ENCODE data around the gene GRK2.
"Not testable (repeated sequence)": the region's sequence is repeated elsewhere in the genome, so short reads cannot be mapped to it uniquely, and the experiment has no call there.

GRK2 gene

DNA sequence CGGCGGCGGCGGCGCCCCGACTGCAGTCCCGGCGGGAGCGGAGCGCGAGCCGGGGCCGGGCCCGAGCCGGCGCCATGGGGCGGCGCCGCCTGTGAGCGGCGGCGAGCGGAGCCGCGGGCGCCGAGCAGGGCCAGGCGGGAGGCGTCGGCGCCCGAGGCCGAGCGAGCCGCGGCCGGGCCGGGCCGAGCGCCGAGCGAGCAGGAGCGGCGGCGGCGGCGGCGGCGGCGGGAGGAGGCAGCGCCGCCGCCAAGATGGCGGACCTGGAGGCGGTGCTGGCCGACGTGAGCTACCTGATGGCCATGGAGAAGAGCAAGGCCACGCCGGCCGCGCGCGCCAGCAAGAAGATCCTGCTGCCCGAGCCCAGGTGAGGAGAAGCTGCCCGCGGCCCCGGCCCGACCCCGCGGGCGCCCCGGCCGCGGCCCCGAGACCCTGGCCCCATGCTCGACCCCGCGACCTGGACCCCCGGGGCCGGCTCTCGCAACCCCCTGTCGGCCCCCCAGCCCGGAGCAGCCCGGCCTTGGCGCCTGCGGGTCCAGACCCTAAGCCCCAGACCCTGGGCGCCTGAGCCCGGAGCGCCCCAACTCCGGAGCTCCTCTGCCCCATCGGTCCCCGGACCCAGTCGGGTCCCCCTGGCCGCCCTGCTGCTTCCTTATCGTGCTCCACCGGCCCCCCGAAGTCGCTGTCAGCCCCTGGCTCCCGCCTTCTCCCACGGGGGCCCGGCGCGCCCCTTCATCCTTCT is at the start of gene GRK2:
TSS of gene GRK2 (plus strand) at position 25 of the 739 bp plus-strand sequence. CDS start at position 252, 227 bp downstream.
- peak; percentile 86 for DNase-seq (ENCODE audit: low spot score)

DNA sequence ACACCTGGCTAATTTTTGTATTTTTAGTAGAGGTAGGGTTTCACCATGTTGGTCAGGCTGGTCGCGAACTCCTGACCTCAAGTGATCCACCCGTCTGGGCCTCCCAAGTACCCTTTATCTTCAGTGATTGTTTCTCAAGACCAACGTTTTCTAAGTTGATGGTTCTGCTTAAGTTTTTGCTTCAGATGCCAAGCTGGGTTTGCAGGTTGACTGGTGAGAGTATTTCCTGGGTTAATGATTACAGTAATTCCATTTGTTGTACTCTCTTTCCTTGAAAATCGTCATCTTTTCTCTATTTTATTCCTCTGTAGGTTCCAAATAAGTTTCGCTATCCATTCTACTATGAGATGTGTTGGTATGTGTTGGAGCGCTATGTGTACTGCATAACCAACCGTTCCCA is 38.5 kb upstream of the GRK2 start:
- no peak for DNase-seq (ENCODE audit: low spot score)

DNA sequence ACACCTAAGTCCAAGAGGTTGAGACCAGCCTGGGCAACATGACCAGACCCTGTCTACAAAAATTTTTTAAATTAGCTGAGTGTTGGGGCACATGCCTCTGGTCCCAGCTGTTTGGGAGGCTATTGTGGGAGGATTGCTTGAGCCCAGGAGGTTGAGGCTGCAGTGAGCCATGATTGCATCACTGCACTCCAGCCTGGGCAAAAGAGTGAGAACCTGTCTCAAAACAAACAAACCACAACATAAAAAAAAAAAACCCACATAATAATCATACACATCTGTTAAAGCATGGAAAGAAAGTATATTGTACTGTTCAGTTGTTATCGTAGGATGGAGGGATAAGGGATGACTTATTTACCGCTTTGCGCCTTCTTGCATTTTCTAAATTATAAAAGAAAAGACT is 35.9 kb upstream of the GRK2 start:
- DNase-seq (ENCODE audit: low spot score): no peak

DNA sequence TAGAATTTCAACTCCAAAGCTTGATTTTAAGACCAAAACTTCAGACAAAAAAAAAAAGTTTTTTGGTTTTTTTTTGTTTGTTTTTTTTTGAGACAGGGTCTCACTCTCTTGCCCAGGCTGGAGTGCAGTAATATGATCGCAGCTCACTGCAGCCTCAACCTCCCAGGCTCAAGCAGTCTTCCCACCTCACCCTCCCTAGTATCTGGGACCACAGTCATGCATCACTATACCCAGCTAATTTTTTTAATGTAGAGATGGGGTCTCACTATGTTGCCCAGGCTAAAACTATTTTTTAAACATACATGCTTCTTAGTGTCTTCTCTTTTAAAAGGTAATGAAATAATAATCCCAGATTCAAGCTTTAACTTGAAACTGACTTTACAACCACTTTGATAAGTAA is 35.4 kb upstream of the GRK2 start:
- no peak for DNase-seq (ENCODE audit: low spot score)

DNA sequence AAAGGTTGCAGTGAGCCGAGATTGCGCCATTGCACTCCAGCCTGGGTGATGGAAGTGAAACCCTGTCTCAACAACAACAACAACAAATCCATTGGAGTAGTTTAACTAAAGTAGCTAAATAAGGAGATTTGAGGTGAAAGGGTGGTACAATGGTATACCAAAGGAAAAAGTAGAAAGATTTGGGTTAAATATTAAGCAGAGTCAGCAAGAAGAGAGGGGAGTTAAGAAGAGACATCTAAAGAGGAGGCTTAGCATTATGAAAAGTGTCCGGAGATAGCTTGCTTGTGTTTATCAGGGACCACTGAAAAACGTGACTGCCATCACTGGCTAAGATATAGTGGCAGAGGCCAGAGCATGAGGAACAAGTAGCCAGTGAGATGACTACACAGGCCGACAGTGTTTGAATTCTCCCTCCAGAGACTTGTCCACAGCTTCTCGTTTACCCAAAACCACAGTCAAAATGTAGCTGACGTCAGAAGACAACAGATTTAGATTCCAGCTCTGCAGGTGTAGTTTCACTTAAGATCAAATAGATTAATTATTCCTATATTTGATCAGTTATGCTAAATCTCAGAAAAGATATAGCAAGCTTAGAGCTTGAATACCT is 32.6 kb upstream of the GRK2 start:
- no peak for DNase-seq (ENCODE audit: low spot score)

DNA sequence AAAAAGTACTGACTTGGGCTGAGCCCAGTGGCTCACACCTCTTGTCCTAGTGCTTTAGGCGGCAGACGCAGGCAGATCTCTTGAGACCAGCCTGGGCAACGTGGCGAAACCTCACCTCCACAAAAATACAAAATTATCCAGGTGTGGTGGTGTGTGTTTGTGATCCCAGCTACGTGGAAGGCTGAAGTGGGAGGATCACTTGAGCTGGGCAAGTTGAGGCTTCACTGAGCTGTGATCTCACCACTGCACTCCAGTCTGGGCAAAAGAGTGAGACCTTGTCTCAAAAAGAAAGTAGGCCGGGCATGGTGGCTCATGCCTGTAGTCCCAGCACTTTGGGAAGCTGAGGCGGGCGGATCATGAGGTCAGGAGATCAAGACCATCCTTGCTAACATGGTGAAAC is 31.7 kb upstream of the GRK2 start:
- DNase-seq (ENCODE audit: low spot score): not testable (repeated sequence)

DNA sequence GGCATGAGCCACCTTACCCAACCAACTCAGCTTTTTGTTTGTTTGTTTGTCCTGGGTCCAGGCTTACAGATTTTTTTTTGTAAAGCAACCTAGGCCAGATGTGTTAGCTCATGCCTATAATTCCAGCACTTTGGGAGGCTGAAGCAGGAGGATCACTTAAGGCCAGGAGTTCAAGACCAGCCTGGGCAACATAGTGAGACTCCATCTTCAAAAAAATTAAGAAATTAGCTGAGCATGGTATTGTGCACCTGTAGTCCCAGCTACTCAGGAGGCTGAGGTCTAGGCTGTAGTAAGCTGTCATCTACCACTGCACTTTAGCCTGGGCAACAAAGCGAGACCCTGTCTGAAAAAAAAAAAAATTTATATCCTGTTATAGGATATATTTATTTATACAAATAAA is 28.7 kb upstream of the GRK2 start:
- DNase-seq (ENCODE audit: low spot score): no peak

DNA sequence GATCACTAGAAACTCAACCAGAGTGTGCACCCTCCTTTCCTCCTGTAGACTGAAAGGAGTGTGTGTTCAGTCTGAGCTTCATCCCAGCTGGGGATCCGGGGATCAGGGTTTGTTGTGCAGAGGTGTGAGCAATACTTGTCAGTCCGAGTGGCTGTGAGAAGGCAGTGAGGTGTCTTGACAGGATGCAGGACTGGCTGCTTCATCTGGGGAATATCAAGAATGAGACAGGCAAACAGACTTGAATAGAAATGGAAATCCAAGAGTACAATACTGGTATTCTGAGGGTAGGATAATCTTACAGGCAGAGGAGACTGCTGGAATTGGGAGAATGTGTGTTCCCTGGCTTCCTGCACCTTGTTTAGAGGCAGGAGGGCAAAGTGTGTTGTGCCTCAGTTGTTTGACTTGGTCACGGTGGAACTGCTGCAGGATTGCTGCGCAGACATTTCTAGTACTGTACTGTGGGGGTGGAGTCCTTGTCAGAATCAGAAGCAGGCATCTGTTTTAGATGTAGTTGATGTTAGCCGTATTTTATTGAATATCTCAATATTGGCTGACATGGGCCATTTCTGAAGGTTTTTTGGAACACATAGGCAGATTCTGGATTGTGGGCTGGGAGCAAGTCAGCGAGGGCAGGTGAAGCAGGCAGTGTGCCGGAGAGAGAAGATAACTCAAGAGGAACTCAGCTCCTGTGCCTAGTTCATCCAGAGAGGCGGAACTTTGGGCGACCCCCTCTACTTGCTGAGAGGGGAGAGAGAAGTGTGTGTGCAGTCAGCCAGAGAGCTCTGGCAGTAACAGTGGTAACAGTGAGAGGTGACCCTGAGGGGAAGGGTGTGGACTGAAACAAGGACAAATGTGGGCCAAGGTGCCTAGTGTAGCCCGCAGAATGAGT is 27.1 kb upstream of the GRK2 start:
- no peak for DNase-seq (ENCODE audit: low spot score)

DNA sequence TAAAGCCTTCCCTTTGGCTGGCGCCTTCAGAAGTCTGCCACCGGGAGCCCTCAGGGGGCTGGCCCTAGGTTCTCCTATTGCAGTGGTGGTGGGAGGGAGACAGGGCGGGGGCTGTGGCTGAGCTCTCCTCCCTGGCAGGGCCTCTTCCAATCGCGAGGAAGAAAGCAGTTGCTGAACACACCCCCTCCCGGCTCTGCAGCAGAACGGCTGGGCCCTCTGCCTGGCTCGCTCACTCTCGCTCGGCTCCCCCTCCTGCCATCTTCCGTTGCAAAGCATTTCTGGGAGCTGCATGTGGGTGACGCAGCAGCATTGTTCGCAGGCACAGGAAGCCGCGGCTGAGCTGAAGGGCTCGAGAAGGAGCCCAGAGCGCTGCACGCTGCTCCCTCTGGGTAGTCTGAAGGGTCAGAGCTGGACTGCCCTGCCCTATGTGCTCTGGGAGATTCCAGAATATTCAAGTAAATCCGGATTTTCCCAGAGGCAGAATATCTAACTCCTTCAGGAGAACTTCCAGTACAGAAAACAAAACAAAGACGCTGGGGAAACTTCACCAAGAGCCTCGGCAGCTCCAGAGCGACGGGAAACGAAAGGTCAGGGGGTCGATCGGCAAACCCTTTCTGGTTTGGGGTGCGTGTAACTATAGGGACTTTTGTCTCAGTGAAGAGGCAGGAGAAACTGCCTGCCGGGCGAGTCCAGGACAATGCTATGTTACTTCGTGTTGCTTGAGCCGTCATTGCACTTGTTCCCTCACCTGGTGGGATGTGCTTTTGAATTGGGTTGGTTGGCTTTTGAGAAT is 26.3 kb upstream of the GRK2 start:
- peak; percentile 95 for DNase-seq (ENCODE audit: low spot score)

DNA sequence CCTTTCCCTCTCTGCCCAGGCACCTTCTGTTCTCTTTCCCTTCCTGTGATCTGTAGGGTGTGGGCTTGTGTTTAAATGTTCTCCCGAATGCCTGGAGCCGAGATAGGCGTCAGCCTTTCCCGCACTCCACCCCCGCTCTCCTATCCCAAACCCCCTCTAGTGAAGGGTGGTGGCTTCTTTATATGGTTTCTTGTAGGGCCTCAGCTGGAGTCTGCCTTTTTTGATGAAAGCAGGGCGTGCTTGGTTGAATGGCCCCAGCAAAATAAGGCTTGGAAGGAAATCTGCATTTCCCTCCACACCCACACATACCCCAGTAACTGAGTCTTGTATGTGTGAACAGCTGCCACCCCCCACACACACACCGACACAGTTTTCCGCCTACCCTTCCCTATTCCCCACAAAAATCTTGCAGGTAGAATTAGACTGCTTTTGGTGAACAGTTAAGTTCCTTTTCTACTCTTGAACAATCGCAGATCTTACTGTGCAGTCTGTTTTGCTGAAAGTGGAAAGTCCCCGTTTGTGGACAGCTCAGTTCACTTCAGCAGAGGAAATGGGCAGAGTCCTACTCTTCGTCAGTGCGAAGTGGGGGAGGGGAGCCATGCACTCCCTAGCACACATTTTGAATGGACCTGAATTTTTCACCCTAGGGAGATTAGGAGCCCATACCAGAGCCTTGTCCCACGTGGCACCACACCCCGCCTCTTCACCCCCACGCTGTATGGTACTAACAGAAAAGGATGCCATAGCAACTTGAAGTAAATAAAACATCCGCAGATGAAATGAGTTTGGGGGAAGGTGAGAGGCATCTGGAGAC is 25.5 kb upstream of the GRK2 start:
- DNase-seq (ENCODE audit: low spot score): peak; percentile 74

DNA sequence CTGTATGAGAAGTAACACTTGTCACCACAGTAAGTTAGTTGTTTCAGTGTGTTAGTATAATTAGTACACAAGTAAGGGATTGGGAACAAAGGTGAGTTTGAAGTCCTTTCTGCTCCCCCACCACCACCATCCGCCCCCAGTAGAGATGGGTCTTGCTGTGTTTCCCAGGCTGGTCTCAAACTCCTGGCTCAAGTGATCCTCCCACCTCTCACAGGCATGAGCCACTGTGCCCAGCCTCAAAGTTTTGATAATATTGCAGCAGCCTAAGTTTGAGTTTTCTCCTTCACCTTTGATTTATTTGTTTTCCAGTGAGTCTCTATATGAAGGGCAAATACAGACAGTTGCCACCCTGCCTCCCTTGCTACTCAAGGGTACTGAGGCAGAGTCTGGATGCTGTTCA is 23.7 kb upstream of the GRK2 start:
- DNase-seq (ENCODE audit: low spot score): no peak

DNA sequence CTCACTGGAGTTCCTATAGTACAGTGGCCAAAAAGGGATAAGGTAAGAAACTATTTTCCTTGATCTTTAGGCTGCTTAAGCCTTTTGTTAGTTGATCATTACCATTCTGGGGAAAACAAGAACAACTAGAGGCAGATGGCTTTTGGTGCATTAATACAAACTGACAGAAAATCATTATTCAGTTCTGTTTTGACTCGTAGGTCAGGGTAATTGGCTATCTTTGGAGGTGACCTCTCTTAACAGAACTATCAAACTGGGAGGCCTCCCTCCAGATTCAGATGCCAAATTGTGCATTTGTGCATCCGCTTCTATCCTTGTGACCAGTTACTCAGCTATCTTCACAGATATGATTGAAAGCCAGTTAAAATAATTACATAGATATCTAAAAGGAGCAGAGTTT is 23.2 kb upstream of the GRK2 start:
- no peak for DNase-seq (ENCODE audit: low spot score)

DNA sequence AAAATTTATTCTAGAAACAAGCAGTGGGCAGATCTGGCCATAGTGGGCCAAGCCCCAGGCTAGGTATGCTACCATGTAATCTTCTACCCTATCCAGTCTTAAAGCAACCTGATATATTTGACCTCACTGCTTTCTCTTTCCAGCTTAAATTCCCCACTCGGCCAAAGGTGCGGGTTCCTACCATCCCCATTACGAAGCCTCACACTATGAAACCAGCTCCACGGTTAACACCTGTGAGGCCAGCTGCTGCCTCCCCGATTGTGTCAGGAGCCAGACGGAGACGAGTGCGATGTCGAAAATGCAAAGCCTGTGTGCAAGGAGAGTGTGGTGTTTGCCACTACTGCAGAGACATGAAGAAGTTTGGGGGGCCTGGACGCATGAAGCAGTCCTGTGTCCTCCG is 21.2 kb upstream of the GRK2 start:
- no peak for DNase-seq (ENCODE audit: low spot score)

DNA sequence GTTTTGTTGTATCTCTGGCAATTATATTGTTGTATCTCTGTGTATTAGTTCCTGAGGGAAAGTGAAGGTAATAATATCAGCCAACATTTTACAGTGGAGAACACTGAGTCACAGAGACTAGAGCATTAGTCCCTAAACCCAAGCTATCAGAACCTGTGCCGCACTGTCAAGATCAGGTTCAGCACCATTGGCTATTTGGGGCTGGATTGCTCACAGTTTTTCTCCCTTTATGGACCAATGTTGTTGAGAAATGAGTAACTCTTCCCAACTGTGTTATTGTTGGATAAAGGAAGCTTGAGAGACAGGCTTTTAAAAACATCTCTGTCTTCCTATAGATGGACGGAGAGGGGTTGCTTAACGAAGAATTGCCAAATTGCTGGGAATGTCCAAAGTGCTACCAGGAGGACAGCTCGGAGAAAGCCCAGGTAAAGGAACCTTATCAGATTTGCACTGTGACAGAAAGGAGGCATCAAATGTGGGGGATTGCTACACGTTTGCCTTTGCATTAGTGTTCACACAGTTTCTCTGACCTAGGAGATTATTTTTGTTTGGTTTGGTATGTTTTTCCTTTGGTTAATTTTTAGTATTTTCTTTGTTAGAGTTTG is 18.2 kb upstream of the GRK2 start:
- no peak for DNase-seq (ENCODE audit: low spot score)

DNA sequence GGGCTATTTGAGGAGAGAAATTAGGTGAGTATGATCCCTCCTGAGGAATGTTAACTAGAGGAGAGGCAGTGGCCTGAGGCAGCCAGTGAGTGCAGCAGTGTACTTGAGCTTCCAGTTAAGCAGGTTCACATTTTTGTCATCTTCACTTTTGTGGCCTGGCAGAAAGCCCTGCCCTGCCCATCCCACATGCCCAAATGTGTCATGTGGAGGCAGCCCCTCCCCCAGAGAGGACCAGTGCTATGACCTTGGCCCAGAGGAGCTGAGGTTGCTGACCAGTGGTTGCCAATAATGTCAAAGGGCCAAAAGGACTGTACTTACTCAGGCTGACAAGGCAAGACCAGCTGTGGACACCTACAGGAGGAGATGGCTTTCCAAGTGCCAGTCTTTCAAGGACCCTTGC is 17.6 kb upstream of the GRK2 start:
- DNase-seq (ENCODE audit: low spot score): no peak

DNA sequence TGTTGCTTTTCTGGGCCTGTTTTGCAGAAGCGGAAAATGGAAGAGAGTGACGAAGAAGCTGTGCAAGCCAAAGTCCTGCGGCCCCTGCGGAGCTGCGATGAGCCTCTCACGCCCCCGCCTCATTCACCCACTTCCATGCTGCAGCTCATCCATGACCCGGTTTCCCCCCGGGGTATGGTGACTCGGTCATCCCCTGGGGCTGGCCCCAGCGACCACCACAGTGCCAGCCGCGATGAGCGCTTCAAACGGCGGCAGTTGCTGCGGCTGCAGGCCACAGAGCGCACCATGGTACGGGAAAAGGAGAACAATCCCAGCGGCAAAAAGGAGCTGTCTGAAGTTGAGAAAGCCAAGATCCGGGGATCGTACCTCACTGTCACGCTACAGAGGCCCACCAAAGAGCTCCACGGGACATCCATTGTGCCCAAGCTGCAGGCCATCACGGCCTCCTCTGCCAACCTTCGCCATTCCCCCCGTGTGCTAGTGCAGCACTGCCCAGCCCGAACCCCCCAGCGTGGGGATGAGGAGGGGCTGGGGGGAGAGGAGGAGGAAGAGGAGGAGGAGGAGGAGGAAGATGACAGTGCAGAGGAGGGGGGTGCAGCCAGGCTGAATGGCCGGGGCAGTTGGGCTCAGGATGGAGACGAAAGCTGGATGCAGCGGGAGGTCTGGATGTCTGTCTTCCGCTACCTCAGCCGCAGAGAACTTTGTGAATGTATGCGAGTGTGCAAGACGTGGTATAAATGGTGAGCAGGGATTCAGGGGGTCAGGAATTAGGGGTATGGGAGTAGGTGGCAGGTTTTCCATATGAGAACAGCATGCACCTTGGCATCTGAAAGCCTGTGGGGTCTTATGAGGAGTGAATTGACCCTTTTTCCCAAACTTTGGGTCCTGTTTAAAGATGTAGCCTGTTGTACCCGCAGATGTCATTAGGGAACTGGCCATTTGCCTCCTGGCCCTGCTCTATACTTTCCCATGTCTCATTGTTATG is 15.9 kb upstream of the GRK2 start:
- no peak for DNase-seq (ENCODE audit: low spot score)

DNA sequence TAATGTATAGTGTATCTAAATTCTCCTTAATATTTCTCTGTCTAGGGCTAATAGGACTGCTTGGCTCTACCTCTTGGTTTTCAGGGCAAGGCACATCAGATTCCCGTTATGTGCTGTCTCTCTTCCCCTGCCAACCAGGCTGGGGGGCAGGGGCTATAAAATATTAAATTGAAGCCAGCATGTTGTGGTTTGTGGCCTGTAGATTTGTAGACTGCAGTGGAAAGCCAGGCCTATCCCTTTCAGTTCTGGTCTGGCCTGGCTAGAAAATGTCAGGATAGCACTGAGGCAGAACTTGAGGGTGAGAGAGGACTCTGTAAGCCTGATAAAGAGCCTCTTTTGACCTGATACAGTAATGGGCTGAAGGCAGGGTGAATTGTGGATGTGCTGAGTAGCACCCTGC is 14.4 kb upstream of the GRK2 start:
- DNase-seq (ENCODE audit: low spot score): no peak

DNA sequence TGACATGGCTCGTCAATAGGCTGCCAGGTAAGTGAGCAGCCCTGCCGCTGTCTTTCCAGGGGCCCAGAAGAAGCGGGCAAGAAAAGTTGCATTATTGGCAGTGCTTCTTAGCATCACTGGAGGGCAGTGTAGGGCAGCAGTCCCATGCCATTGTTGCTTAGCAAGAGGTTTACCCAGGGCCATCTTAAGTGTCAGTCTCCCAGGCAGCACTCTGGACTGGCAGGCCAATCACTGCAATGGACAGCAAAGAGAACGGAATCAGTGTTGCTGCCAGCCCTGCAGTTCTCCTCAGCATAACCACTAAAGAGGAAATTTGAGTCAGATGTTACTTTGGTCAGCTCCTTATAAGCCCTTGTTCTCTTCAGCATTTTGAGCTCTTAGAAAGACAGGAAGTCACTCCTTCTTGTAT is 13.4 kb upstream of the GRK2 start:
- DNase-seq (ENCODE audit: low spot score): peak; percentile 60

DNA sequence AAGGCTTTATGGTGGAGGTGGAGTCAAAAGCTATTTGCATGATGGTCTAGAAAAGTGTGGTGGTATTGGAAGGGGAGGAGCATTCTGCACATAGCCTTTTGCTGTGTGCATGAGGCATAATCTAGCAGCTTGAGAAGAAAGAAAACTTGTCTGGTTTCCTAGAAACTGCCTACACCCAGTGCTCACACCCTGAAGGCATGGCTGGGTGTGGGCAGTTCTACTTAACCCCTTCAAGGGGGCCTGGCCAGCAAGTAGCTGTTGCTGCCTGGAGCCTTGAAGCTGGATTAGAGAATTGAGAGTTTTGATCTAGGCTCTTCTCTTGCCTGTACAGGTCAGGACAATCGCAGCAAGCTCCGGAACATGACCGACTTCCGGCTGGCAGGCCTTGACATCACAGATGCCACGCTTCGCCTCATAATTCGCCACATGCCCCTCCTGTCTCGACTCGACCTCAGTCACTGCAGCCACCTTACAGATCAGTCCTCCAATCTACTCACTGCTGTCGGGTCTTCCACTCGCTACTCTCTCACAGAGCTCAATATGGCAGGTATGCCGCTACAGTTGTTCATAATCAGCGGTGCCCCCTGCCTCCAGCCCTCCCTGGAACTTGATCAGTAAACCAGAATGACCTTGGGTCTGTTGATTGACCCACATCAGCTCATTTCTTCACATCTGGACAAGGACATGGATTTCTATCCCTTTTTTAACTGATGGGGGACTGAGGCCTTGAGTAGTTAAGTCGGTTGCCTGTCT is 12.2 kb upstream of the GRK2 start:
- no peak for DNase-seq (ENCODE audit: low spot score)
